ENCODE measurements around the gene CAMK1D. TPM values are rescaled to one million over a fixed set of nuclear protein-coding genes. Genes with fewer than 3 reads are reported as not detected.

The CAMK1D gene
- total RNA-seq, 1 experiment from 2014 or later, result 6.0 TPM

- Histone ChIP-seq H3K79me2 (ENCODE audit: low read depth) (peaks cover 44% of the 10 kb centered on the region), H3K4me1 (replicated peaks; ENCODE audit: insufficient read depth) (peaks cover 22% of the 10 kb centered on the region), H2AFZ (peak overlapping the region; percentile 71), H3K9me3 (ENCODE audit: insufficient read depth, low read depth) (no peaks in the 10 kb centered on the region), H3K9me2 (ENCODE audit: insufficient read depth) (no peaks in the 10 kb centered on the region), H3F3A (ENCODE audit: insufficient read depth, low read depth) (peaks cover 19% of the 10 kb centered on the region; the same call in 1 of the 2 replicates), H4K20me1 (ENCODE audit: insufficient read depth) (no peaks in the 10 kb centered on the region; the same call in 1 of the 2 replicates), H3K4me3 (peak overlapping the region; percentile 90), H3K27ac (0 out of 2 replicates have a peak overlapping the region, but pooled peaks have one; percentile 1), H3K36me3 (ENCODE audit: low read depth) (no peaks in the 10 kb centered on the region), H3K27me3 (ENCODE audit: insufficient read depth, low read depth) (no peaks in the 10 kb centered on the region), H3K4me2 (peak overlapping the region; percentile 94)
- BruUV-seq (replicated peaks), result TSS peak; percentile 32
- POLR2A ChIA-PET (ENCODE audit: unreplicated experiment), result no interaction called here
- no peak for TF ChIP-seq EZH2 (IDR thresholded peaks at IDR 0.05; ENCODE audit: low read depth)
- TF ChIP-seq, protein P1, sequence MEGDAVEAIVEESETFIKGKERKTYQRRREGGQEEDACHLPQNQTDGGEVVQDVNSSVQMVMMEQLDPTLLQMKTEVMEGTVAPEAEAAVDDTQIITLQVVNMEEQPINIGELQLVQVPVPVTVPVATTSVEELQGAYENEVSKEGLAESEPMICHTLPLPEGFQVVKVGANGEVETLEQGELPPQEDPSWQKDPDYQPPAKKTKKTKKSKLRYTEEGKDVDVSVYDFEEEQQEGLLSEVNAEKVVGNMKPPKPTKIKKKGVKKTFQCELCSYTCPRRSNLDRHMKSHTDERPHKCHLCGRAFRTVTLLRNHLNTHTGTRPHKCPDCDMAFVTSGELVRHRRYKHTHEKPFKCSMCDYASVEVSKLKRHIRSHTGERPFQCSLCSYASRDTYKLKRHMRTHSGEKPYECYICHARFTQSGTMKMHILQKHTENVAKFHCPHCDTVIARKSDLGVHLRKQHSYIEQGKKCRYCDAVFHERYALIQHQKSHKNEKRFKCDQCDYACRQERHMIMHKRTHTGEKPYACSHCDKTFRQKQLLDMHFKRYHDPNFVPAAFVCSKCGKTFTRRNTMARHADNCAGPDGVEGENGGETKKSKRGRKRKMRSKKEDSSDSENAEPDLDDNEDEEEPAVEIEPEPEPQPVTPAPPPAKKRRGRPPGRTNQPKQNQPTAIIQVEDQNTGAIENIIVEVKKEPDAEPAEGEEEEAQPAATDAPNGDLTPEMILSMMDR (conservative IDR thresholded peaks at IDR 0.05), result no peak
- DNase-seq, result peak; percentile 18 to 38
- intact Hi-C loops (cut with micrococcal nuclease; ENCODE audit: unreplicated experiment), result loop anchor here (2.0 kb wide), 1 partner anchor 360 kb away; no protein-coding TSS in a partner anchor
- CTCF ChIA-PET, result no interaction called here
Observed at GRCh38 chr10:12350167-12350872, 973 bp downstream of the CAMK1D start.

GRCh38 chr10:12350925-12351324, 1.6 kb downstream of the CAMK1D start:
- BruUV-seq (replicated peaks), result no TSS peak
- H3K4me3 ChIP-seq, result peak overlapping the region; percentile 90
- ChIA-PET CTCF (no interaction called here), POLR2A (ENCODE audit: unreplicated experiment) (no interaction called here)
- peaks cover 44% of the 10 kb centered on the region for H3K79me2 ChIP-seq (ENCODE audit: low read depth)
- H3F3A ChIP-seq (ENCODE audit: insufficient read depth, low read depth), result peaks cover 19% of the 10 kb centered on the region; the same call in 1 of the 2 replicates
- no peak for TF ChIP-seq EZH2 (IDR thresholded peaks at IDR 0.05; ENCODE audit: low read depth)
- TF ChIP-seq, protein P1 (conservative IDR thresholded peaks at IDR 0.05), result no peak
- H3K27ac ChIP-seq, result no peak overlapping the region
- H3K9me3 ChIP-seq (ENCODE audit: insufficient read depth, low read depth), result no peaks in the 10 kb centered on the region
- no peaks in the 10 kb centered on the region for H3K36me3 ChIP-seq (ENCODE audit: low read depth)
- intact Hi-C loops (cut with micrococcal nuclease; ENCODE audit: unreplicated experiment), result loop anchor here (2.0 kb wide), 1 partner anchor 360 kb away; no protein-coding TSS in a partner anchor
- no peaks in the 10 kb centered on the region for H3K9me2 ChIP-seq (ENCODE audit: insufficient read depth)
- H3K4me1 ChIP-seq (replicated peaks; ENCODE audit: insufficient read depth), result peaks cover 22% of the 10 kb centered on the region
- peak overlapping the region; percentile 94 for H3K4me2 ChIP-seq
- no peaks in the 10 kb centered on the region for H3K27me3 ChIP-seq (ENCODE audit: insufficient read depth, low read depth)
- H4K20me1 ChIP-seq (ENCODE audit: insufficient read depth), result no peaks in the 10 kb centered on the region; the same call in 1 of the 2 replicates
- DNase-seq, result no peak
- H2AFZ ChIP-seq, result peak overlapping the region; percentile 71; the same call in 1 of the 2 replicates

- H4K20me1 ChIP-seq (ENCODE audit: insufficient read depth), result no peaks in the 10 kb centered on the region; the same call in 1 of the 2 replicates
- DNase-seq, result no peak
- peak overlapping the region; percentile 90; the same call in 1 of the 2 replicates for H3K4me3 ChIP-seq
- ChIA-PET POLR2A (ENCODE audit: unreplicated experiment) (no interaction called here), CTCF (no interaction called here)
- H3K9me2 ChIP-seq (ENCODE audit: insufficient read depth), result no peaks in the 10 kb centered on the region
- H3F3A ChIP-seq (ENCODE audit: insufficient read depth, low read depth), result peaks cover 19% of the 10 kb centered on the region; the same call in 1 of the 2 replicates
- BruUV-seq (replicated peaks), result no TSS peak
- H3K4me2 ChIP-seq, result peak overlapping the region; percentile 94
- no peak for TF ChIP-seq EZH2 (IDR thresholded peaks at IDR 0.05; ENCODE audit: low read depth)
- TF ChIP-seq, protein P1 (conservative IDR thresholded peaks at IDR 0.05), result no peak
- no peak overlapping the region for H3K27ac ChIP-seq
- no peaks in the 10 kb centered on the region for H3K36me3 ChIP-seq (ENCODE audit: low read depth)
- peaks cover 22% of the 10 kb centered on the region for H3K4me1 ChIP-seq (replicated peaks; ENCODE audit: insufficient read depth)
- H2AFZ ChIP-seq, result no peak overlapping the region
- no peaks in the 10 kb centered on the region for H3K27me3 ChIP-seq (ENCODE audit: insufficient read depth, low read depth)
- intact Hi-C loops (cut with micrococcal nuclease; ENCODE audit: unreplicated experiment), result loop anchor here (2.0 kb wide), 1 partner anchor 359 kb away; no protein-coding TSS in a partner anchor
- no peaks in the 10 kb centered on the region for H3K9me3 ChIP-seq (ENCODE audit: insufficient read depth, low read depth)
- peaks cover 44% of the 10 kb centered on the region for H3K79me2 ChIP-seq (ENCODE audit: low read depth)
Observed at GRCh38 chr10:12351447-12351846, 2.1 kb downstream of the CAMK1D start.

All from PC-9 (cell line).